ENCODE results near the gene AQP12B. TPM values are rescaled to one million over a fixed set of nuclear protein-coding genes. Genes with fewer than 3 reads are reported as not detected.

AQP12B gene
- total and polyA plus RNA-seq, 2 experiments from 2014 or later = not detected

DNA sequence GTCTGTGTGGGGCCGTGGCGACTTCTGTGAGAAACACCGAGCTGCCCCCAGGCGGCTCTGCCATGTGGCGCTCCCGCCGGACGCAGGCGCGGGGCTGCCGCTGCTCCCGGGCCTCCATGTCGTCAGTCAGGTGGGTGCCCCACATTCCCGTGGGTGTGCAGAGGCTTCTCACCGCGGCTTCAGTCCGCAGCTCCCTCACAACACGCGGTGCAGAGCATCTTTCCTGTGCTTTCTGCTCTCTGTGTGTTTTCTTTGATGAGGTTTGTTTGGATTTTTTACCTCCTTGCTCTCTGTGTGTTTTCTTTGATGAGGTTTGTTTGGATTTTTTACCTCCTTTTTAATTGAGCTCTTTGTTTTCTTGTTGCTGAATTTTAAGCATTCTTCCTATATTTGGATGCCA lies 22.0 kb upstream of the AQP12B start:
- H3K4me3 ChIP-seq = no peak overlapping the region
- H3K4me1 ChIP-seq (ENCODE audit: insufficient read depth) = no peaks in the 10 kb centered on the region
- no peak for TF ChIP-seq EZH2phosphoT487 (IDR thresholded peaks at IDR 0.05; ENCODE audit: insufficient read depth, low read depth)
- TF ChIP-seq EZH2 (IDR thresholded peaks at IDR 0.05; ENCODE audit: insufficient read depth, poor library complexity, severe bottlenecking) = no peak
- no peaks in the 10 kb centered on the region for H3K36me3 ChIP-seq (ENCODE audit: low read depth)
- DNase-seq = no peak
- peaks cover 47% of the 10 kb centered on the region for H3K27me3 ChIP-seq (replicated peaks; ENCODE audit: insufficient read depth)
- no peak overlapping the region for H3K27ac ChIP-seq
- H4K20me1 ChIP-seq (ENCODE audit: insufficient read depth) = no peaks in the 10 kb centered on the region
- no peak overlapping the region for H2AFZ ChIP-seq
- H3F3A ChIP-seq (ENCODE audit: insufficient read depth) = no peaks in the 10 kb centered on the region
- WGBS, 2 experiments (ENCODE audit: low coverage in 1 of 2, low lambda C conversion rate in 2 of 2, missing lambda C conversion rate in 2 of 2) = 42 to 47% methylated on average over 19 of the region's 19 CpGs
- no peaks in the 10 kb centered on the region for H3K9me3 ChIP-seq (ENCODE audit: low read depth)
- no peaks in the 10 kb centered on the region for H3K9me2 ChIP-seq (ENCODE audit: insufficient read depth)
- no peak overlapping the region for H3K9ac ChIP-seq
- in situ Hi-C loops (cut with MboI) = no loop called here
- H3K79me2 ChIP-seq (ENCODE audit: insufficient read depth) = no peaks in the 10 kb centered on the region
- H3K4me2 ChIP-seq (ENCODE audit: unreplicated experiment) = no peak overlapping the region

DNA sequence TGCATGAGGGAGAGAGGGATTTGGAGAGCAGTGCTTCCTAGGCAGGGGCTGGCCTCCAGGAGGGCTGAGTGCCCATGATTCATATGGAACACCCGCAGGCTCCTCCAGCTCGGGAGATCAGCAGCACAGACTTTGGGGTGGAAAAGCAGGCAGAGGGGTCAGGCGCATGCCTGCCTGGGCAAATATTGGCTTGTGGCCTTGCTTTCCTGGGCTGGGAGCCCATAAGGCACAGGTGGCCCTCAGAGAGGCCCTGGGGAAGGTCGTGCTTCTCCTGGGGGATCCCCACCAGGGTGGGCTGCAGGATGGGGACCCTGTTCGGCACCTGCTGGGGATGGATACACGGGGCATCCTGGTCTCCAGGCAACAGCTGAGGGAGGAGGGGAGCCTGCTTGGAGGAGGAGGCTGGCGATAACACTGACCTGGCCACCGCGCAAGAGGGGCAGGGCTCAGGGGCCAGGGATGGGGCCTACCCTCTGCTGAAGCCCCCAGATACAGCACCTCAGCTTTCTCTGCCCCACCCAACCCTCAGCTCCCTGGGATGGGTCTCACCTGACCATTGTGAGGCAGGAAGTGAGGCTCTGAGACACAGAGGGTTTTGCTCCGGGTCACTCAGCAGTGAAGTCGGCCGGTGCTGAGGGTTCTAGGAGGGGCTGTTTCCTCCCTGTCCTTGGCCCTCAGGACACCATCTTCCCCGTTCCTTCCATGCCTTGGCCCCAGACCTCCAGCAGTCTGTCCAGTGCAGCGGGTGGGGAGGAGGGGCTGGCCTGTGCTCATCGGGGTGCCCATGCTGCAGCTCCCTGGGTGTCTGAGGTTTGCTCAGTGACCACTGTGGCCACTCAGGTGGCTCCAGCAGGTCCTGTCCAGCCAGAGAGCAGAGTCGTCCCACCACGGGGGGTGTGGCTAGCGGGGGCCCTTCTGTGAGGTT lies 21.0 kb upstream of the AQP12B start:
- WGBS, 2 experiments (ENCODE audit: low coverage in 1 of 2, low lambda C conversion rate in 2 of 2, missing lambda C conversion rate in 2 of 2) = 51 to 53% methylated on average over 14 to 17 of the region's 18 CpGs
- no peaks in the 10 kb centered on the region for H3F3A ChIP-seq (ENCODE audit: insufficient read depth)
- no peaks in the 10 kb centered on the region for H3K36me3 ChIP-seq (ENCODE audit: low read depth)
- peaks cover 38% of the 10 kb centered on the region for H3K27me3 ChIP-seq (replicated peaks; ENCODE audit: insufficient read depth)
- no peak overlapping the region for H3K9ac ChIP-seq
- H3K27ac ChIP-seq = no peak overlapping the region
- H3K79me2 ChIP-seq (ENCODE audit: insufficient read depth) = no peaks in the 10 kb centered on the region
- DNase-seq = no peak
- no peak overlapping the region for H3K4me3 ChIP-seq
- TF ChIP-seq EZH2 (IDR thresholded peaks at IDR 0.05; ENCODE audit: insufficient read depth, poor library complexity, severe bottlenecking) = no peak
- TF ChIP-seq EZH2phosphoT487 (IDR thresholded peaks at IDR 0.05; ENCODE audit: insufficient read depth, low read depth) = no peak
- no peaks in the 10 kb centered on the region for H3K9me2 ChIP-seq (ENCODE audit: insufficient read depth)
- H2AFZ ChIP-seq = no peak overlapping the region
- H3K4me1 ChIP-seq (ENCODE audit: insufficient read depth) = no peaks in the 10 kb centered on the region
- H4K20me1 ChIP-seq (ENCODE audit: insufficient read depth) = no peaks in the 10 kb centered on the region
- no peak overlapping the region for H3K4me2 ChIP-seq (ENCODE audit: unreplicated experiment)
- in situ Hi-C loops (cut with MboI) = no loop called here
- H3K9me3 ChIP-seq (ENCODE audit: low read depth) = no peaks in the 10 kb centered on the region

DNA sequence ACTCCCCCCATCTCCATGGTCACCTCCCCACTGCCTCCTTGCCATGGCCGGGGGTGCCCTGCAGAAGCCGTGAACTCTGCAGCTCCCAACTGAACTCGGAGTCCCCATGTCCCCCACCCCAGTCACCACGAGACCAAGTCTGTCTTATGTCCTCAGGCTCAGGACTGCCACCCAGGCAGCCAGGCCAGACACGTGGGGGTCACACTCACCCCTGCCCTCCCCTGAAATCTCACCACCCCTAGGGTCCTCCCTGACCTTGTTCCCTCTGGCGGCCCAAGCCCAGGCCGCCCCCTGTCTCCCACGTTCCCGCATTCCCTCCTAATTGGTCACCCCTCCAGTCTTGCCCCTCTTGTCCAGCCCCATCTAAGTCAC lies 19.9 kb upstream of the AQP12B start:
- Histone ChIP-seq H3K9me2 (ENCODE audit: insufficient read depth) (no peaks in the 10 kb centered on the region), H3K27ac (no peak overlapping the region), H3K4me1 (ENCODE audit: insufficient read depth) (no peaks in the 10 kb centered on the region), H3K4me3 (no peak overlapping the region), H3K9me3 (ENCODE audit: low read depth) (no peaks in the 10 kb centered on the region), H2AFZ (no peak overlapping the region), H3K79me2 (ENCODE audit: insufficient read depth) (no peaks in the 10 kb centered on the region), H4K20me1 (ENCODE audit: insufficient read depth) (no peaks in the 10 kb centered on the region), H3K36me3 (ENCODE audit: low read depth) (no peaks in the 10 kb centered on the region), H3F3A (ENCODE audit: insufficient read depth) (no peaks in the 10 kb centered on the region), H3K27me3 (replicated peaks; ENCODE audit: insufficient read depth) (peaks cover 28% of the 10 kb centered on the region), H3K4me2 (ENCODE audit: unreplicated experiment) (no peak overlapping the region), H3K9ac (no peak overlapping the region)
- TF ChIP-seq EZH2phosphoT487 (IDR thresholded peaks at IDR 0.05; ENCODE audit: insufficient read depth, low read depth) (no peak), EZH2 (IDR thresholded peaks at IDR 0.05; ENCODE audit: insufficient read depth, poor library complexity, severe bottlenecking) (no peak)
- DNase-seq = no peak
- WGBS, 2 experiments (ENCODE audit: low coverage in 1 of 2, low lambda C conversion rate in 2 of 2, missing lambda C conversion rate in 2 of 2) = 41 to 51% methylated on average over 7 to 9 of the region's 9 CpGs
- in situ Hi-C loops (cut with MboI) = no loop called here

DNA sequence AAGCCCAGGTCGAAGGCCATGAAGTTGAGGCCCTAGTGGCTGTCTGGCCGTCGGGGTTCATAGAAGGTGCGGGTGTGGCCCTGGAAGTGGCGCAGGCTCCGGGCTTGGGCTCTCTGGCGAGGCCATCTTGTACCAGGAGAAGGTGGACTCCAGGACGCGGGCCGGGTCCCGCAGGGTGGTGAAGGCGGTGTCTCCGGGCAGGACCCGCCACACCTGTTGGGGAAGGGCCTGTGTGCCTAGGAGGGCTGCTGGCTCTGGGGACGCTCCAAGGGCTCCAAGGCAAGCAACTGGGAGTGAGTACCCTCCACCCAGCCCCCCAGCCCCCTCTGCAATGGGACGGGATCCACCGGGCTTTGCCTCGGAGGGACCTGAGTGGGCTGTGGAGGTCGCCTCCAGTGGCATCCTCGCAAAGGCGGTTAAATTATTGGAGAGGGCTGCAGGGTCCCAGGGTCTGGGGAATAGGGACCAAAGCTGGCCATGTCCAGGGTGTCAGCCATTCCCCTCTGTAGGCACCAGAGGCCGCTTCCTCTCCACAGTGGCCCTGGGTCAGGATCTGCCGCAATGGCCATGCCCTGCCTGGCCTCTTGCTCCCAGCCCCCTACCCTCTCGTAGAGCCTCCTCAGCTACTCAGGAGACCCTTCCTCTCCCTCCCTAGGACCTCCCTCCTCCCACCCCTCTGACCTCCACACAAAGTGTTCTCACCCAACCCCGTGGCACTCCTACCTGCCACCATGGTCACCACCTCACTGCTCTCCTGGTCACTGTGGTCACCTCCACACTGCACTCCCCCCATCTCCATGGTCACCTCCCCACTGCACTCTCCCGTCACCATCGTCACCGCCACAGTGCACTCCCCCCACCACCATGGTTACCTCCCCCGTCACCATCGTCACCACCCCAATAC lies 19.3 kb upstream of the AQP12B start:
- DNase-seq = no peak
- Histone ChIP-seq H3K79me2 (ENCODE audit: insufficient read depth) (no peaks in the 10 kb centered on the region), H3K27ac (no peak overlapping the region), H2AFZ (no peak overlapping the region), H3K4me1 (ENCODE audit: insufficient read depth) (no peaks in the 10 kb centered on the region), H3K36me3 (ENCODE audit: low read depth) (no peaks in the 10 kb centered on the region), H3K4me3 (no peak overlapping the region), H3K9me2 (ENCODE audit: insufficient read depth) (no peaks in the 10 kb centered on the region), H3K4me2 (ENCODE audit: unreplicated experiment) (no peak overlapping the region), H3K9me3 (ENCODE audit: low read depth) (no peaks in the 10 kb centered on the region), H3K27me3 (replicated peaks; ENCODE audit: insufficient read depth) (peaks cover 22% of the 10 kb centered on the region), H3K9ac (no peak overlapping the region), H4K20me1 (ENCODE audit: insufficient read depth) (no peaks in the 10 kb centered on the region), H3F3A (ENCODE audit: insufficient read depth) (no peaks in the 10 kb centered on the region)
- TF ChIP-seq EZH2 (IDR thresholded peaks at IDR 0.05; ENCODE audit: insufficient read depth, poor library complexity, severe bottlenecking) (no peak), EZH2phosphoT487 (IDR thresholded peaks at IDR 0.05; ENCODE audit: insufficient read depth, low read depth) (no peak)
- WGBS, 2 experiments (ENCODE audit: low coverage in 1 of 2, low lambda C conversion rate in 2 of 2, missing lambda C conversion rate in 2 of 2) = 76 to 86% methylated on average over 20 to 22 of the region's 30 CpGs
- in situ Hi-C loops (cut with MboI) = no loop called here

Data from GM23248 (cell line).